Subcutaneous adipose tissue (tissue), 4 donors: ENCODE measurements around the gene NRAP. TPM values are rescaled to one million over a fixed set of nuclear protein-coding genes. Genes with fewer than 3 reads are reported as not detected.

Source experiments
- CTCF ChIP-seq: fragments of 450-650 bp; IDR thresholded peaks from one replicate; pipeline ENCODE4 v1.5.1; 2016; ENCODE audit warnings: low read depth, mild to moderate bottlenecking, control low read depth, antibody characterized with exemption, moderate library complexity
- total RNA-seq, 4 donors: library from RNA; depleted of rRNA; stranded (reverse); fragments of >200 nt; gene quantifications; one replicate each; pipeline ENCODE4 v1.1.0, GENCODE V29; 2016

Gene NRAP
- total RNA-seq, 4 donors from 2014 or later, result not detected

GRCh38 chr10:113552014-113552413 is 111.8 kb downstream of the NRAP start:
- no peak for TF ChIP-seq CTCF

GRCh38 chr10:113550365-113550764 is 113.5 kb downstream of the NRAP start:
- TF ChIP-seq CTCF, result no peak

GRCh38 chr10:113549856-113550255 is 114.0 kb downstream of the NRAP start:
- TF ChIP-seq CTCF, result no peak

- no peak for TF ChIP-seq CTCF
These were observed 116.4 kb downstream of the NRAP start for GRCh38 chr10:113547426-113547825.

- TF ChIP-seq CTCF, result no peak
These were observed 119.4 kb downstream of the NRAP start for GRCh38 chr10:113544392-113544791.

- no peak for TF ChIP-seq CTCF
These were observed 120.5 kb downstream of the NRAP start for GRCh38 chr10:113543107-113543955.

- TF ChIP-seq CTCF, result no peak
These were observed 122.3 kb downstream of the NRAP start for GRCh38 chr10:113541549-113541927.
